Kidney tubule cell (primary cell): ENCODE results near the gene NEU4.
"Not testable (repeated sequence)": the region's sequence is repeated elsewhere in the genome, so short reads cannot be mapped to it uniquely, and the experiment has no call there.

ENCODE experiments used
- DNase-seq: peaks from one replicate; pipeline ENCODE4 v3.0.0-alpha.2; 2018; ENCODE audit warnings: low spot score

Gene NEU4

GRCh38 chr2:241813644-241814392 lies 4.8 kb downstream of the NEU4 start:
- no peak for DNase-seq

DNA sequence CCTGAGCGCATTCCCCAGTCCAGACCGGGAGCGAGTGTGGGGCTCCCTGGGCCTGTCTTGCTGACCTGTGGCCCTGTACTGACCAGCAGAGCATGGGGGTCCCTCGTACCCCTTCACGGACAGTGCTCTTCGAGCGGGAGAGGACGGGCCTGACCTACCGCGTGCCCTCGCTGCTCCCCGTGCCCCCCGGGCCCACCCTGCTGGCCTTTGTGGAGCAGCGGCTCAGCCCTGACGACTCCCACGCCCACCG lies 5.3 kb downstream of the NEU4 start:
- no peak for DNase-seq

GRCh38 chr2:241814643-241815476 lies 5.9 kb downstream of the NEU4 start:
- no peak for DNase-seq

- no peak for DNase-seq
Observed at GRCh38 chr2:241815477-241816430, 6.8 kb downstream of the NEU4 start.

DNA sequence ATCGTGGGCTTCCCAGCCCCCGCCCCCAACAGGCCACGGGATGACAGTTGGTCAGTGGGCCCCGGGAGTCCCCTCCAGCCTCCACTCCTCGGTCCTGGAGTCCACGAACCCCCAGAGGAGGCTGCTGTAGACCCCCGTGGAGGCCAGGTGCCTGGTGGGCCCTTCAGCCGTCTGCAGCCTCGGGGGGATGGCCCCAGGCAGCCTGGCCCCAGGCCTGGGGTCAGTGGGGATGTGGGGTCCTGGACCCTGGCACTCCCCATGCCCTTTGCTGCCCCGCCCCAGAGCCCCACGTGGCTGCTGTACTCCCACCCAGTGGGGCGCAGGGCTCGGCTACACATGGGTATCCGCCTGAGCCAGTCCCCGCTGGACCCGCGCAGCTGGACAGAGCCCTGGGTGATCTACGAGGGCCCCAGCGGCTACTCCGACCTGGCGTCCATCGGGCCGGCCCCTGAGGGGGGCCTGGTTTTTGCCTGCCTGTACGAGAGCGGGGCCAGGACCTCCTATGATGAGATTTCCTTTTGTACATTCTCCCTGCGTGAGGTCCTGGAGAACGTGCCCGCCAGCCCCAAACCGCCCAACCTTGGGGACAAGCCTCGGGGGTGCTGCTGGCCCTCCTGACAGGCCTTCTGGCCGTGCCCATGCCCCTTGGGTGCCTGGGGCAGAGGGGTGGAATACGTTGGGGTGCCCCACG lies 7.6 kb downstream of the NEU4 start:
- no peak for DNase-seq

- no peak for DNase-seq
Observed at GRCh38 chr2:241817126-241817820, 8.3 kb downstream of the NEU4 start.

DNA sequence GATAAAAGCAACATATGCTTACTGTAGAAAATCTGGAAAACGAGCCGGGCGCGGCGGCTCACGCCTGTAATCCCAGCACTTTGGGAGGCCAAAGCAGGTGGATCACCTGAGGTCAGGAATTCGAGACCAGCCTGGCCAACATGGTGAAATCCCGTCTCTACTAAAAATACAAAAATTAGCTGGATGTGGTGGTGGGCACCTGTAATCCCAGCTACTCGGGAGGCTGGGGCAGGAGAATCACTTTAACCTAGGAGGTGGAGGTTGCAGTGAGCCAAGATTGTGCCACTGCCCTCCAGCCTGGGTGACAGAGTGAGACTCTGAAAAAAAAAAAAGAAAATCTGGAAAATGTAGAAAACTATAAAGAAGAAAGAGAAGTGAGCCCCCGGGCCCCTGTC lies 8.8 kb downstream of the NEU4 start:
- not testable (repeated sequence) for DNase-seq

GRCh38 chr2:241818229-241818942 lies 9.4 kb downstream of the NEU4 start:
- DNase-seq, result no peak

DNA sequence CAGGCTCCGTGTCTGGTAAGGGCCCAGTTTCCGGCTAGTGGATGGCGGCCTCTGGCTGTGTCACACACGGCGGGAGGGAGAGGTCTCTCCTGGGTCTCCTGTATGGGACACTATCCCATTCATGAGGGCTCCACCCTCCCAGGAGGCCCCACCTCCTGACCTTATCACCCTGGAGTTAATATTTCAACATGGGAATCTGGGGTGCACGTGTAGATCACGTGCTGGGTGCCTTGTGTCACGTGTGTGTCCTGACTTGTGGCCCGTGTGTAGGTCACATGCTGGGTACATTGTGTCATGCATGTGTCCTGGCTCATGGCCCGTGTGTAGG lies 9.9 kb downstream of the NEU4 start:
- no peak for DNase-seq

DNA sequence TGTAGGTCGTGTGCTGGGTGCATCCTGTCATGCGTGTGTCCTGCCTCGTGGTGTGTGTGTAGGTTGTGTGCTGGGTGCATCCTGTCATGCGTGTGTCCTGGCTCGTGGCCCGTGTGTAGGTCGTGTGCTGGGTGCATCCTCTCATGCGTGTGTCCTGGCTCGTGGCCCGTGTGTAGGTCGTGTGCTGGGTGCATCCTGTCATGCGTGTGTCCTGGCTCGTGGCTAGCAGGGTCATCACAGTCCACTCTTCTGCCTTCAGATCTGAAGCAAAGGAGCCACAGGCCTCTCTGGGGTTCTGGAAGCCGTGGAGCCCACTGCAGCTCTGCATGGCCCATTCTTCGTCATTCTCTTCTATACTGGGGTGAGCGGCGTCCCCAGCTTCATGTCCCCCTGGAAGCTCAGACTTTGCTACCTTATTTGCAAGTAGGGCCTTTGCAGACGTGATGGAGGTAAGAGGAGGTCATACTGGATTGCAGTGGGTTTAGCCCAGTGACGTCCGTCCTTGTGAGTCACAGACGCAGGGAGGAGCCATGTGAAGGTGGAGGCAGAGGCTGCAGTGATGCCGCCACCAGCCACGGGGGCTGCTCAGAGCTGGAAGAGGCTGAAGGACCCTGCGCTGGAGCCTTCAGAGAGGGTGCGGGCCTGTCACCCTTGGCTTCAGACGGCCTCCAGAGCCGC lies 11.1 kb downstream of the NEU4 start:
- not testable (repeated sequence) for DNase-seq

DNA sequence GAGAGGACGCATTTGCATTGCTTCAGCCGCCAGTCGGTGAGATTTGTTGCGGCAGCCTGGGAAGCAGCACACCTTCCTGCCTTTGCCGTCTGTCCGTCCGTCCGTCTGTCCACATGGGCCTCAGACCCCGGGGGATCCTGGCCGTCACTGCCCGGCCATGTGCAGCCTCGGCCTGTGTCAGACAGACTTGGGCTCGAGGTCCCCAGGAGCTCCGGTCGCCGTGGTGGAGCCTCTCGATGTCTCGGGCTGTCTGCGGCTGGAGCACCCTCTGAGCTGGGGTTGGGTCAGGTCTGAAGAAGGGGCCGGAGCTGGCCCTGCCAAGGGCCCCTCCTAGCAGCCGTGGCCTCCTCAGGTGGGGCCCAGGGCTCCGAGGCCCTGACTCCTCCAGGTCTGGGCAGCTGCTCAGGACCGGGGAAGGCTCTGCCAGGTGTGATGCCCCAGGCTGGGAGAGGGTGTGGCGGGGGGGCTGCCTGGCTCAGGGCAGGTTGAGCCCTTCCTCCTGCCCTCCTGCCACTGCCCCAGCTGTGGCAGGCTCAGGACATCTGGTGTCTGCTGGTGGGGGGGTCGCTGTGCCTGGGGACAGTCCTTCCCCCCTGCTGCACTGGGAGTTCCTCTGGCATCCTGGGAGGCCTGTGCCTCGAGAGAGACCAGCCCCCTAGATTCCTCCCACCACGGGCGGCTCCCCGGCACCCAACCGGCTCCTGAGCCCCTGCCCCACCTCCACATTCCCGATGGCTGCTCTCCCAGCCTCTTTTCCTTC lies 11.8 kb downstream of the NEU4 start:
- DNase-seq, result no peak

GRCh38 chr2:241821460-241822263 lies 12.7 kb downstream of the NEU4 start:
- no peak for DNase-seq

GRCh38 chr2:241822264-241822623 lies 13.3 kb downstream of the NEU4 start:
- no peak for DNase-seq

GRCh38 chr2:241823531-241824437 lies 14.8 kb downstream of the NEU4 start:
- DNase-seq, result not testable (repeated sequence)

DNA sequence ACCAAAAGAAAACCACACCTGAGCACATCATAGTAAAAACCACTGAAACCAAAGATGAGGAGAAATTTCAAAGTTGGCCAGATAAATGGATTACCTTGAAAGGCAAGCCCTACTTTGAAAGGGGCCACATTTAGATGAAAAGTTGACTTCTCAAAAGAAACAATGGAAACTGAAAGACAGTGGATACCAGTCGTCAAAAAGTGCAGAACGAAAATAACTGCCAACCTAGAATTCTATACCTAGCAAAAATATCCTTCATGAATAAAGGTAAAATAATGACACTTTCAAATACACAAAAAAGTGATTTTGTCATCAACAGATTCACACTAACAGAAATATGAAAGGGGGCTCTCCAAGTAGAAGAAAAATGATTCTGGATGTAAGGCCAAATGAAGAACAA lies 18.4 kb downstream of the NEU4 start:
- DNase-seq, result no peak

- no peak for DNase-seq
Observed at GRCh38 chr2:241833101-241833663, 24.2 kb downstream of the NEU4 start.
